ENCODE results near the gene EFNA1. TPM values are rescaled to one million over a fixed set of nuclear protein-coding genes. Genes with fewer than 3 reads are reported as not detected.

EFNA1 gene
- total and polyA plus RNA-seq, 2 of the 8 experiments (the other 6 are each of a cell fraction or from before 2014, with no cell fraction given), result 4.9 to 14.6 TPM

- TF ChIP-seq GABPA (IDR thresholded peaks at IDR 0.05; ENCODE audit: borderline replicate concordance, insufficient read depth, low read length) (peak; percentile 27; the same call in 1 of the 2 replicates), CHD1 (IDR thresholded peaks at IDR 0.05; ENCODE audit: low read depth, low read length) (no peak), KDM1A (IDR thresholded peaks at IDR 0.05; ENCODE audit: borderline replicate concordance, low read length) (no peak), EGR1 (IDR thresholded peaks at IDR 0.05; ENCODE audit: borderline replicate concordance, low read depth, low read length) (no peak), NANOG (IDR thresholded peaks at IDR 0.05; ENCODE audit: insufficient read depth, low read depth, low read length, poor library complexity, severe bottlenecking) (no peak), SP1 (IDR thresholded peaks at IDR 0.05; ENCODE audit: low read depth, low read length) (peak; percentile 24; the same call in 1 of the 2 replicates), JUND (IDR thresholded peaks at IDR 0.05; ENCODE audit: low read length) (no peak), CTCF (IDR thresholded peaks at IDR 0.05; ENCODE audit: control extremely low read depth in 1 of 3, insufficient read depth in 1 of 3, low read depth in 1 of 3, low read length in 3 of 3) (peak in 2 of 3 experiments; percentile 98; a peak in 3 of 4 replicates), TCF12 (IDR thresholded peaks at IDR 0.05; ENCODE audit: low read depth, low read length) (no peak), RFX5 (IDR thresholded peaks at IDR 0.05; ENCODE audit: borderline replicate concordance, low read depth, low read length) (no peak), ATF3 (IDR thresholded peaks at IDR 0.05; ENCODE audit: insufficient read depth, low read depth, low read length) (peak; percentile 44; the same call in 1 of the 2 replicates), RXRA (IDR thresholded peaks at IDR 0.05; ENCODE audit: insufficient read depth, low read depth, low read length) (0 out of 2 replicates have a peak, but pooled peaks have one; percentile 21), EZH2 (IDR thresholded peaks at IDR 0.05; ENCODE audit: low read depth, low read length, severe bottlenecking) (no peak), NRF1 (IDR thresholded peaks at IDR 0.05; ENCODE audit: low read depth, low read length) (no peak), TEAD4 (IDR thresholded peaks at IDR 0.05; ENCODE audit: low read depth, low read length) (0 out of 2 replicates have a peak, but pooled peaks have one; percentile 4), ZNF274 (IDR thresholded peaks at IDR 0.05; ENCODE audit: borderline replicate concordance, extremely low read depth, low read length) (no peak), MAX (IDR thresholded peaks at IDR 0.05) (peak; percentile 98), SIRT6 (IDR thresholded peaks at IDR 0.05; ENCODE audit: low read length) (no peak)
Measured at GRCh38 chr1:155091071-155092051, 36.3 kb upstream of the EFNA1 start (continued).

All from H1 (cell line).